ENCODE data around the gene PLA2G2C.

Gene PLA2G2C

DNA sequence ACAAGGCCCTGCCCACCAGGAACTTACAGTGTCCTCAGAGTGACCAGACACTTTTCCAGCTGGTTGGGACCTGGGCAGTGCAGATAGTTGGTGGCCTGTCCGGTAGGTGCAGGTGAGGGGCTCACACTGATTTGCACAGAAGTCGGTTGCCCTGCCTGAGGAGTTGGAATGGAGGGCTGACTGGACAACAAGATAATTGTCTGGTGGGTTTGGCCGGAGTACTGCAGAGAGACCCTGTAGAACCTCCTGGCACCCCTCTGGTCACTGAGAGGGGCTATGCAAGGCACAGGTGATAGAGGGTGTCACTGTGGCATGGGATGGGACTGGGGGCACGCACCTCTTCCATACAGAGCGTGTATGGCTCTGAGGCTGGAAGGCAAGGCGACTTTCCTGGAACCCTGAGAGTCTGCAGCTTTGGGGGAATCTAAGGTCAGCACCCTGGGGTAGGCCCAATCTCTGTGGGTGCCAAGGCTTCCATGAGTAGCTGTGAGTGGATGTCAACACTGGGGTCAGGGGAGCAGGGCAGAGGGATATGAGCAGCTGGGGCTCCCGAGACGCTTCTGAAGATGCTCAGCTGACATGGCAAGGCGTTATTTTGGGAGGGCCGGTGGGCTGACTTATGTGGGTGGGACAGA is 59.4 kb downstream of the PLA2G2C start:
- no peak overlapping the region for H3K27ac ChIP-seq
- TF ChIP-seq ZFX (IDR thresholded peaks at IDR 0.05; ENCODE audit: borderline replicate concordance) = no peak
- TF ChIP-seq, protein P1, sequence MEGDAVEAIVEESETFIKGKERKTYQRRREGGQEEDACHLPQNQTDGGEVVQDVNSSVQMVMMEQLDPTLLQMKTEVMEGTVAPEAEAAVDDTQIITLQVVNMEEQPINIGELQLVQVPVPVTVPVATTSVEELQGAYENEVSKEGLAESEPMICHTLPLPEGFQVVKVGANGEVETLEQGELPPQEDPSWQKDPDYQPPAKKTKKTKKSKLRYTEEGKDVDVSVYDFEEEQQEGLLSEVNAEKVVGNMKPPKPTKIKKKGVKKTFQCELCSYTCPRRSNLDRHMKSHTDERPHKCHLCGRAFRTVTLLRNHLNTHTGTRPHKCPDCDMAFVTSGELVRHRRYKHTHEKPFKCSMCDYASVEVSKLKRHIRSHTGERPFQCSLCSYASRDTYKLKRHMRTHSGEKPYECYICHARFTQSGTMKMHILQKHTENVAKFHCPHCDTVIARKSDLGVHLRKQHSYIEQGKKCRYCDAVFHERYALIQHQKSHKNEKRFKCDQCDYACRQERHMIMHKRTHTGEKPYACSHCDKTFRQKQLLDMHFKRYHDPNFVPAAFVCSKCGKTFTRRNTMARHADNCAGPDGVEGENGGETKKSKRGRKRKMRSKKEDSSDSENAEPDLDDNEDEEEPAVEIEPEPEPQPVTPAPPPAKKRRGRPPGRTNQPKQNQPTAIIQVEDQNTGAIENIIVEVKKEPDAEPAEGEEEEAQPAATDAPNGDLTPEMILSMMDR (IDR thresholded peaks at IDR 0.05) = no peak

DNA sequence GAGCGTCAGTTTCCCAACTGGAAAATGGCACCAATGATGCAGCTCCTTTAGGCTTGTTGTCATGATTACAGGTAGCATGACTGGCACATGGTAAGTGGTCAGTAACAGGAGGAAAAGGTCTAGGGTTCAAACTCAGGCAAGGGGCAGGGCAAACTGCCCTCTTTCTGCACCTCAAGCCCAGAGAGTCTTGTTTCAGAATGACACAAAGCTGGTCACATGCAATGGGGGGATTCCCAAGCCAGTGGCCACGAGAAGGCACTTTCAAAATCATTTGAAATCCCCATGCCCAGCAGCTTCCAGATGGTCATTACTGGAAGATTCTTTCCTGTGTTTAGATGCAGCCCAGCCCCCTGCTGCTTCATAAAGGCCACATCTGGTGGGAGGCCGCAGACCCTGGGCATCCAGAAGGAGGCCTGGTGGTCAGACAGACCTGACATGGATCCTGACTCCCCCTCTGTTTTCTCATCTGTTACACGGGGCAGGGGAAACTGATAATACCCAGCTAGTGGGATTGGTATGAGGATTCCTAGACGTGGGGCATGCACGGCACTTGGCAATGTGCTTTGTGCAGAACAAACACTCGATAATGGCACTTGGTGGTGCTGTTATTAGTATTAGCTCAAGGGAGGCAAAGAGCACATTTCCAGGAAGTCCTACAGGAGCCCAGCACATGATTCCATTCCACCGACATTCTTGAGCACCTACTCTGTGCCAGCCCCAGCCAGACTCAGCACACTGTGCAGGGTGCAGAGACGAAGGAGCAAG is 60.1 kb downstream of the PLA2G2C start:
- no peak for TF ChIP-seq ZFX (IDR thresholded peaks at IDR 0.05; ENCODE audit: borderline replicate concordance)
- TF ChIP-seq, protein P1 (IDR thresholded peaks at IDR 0.05) = no peak
- no peak overlapping the region for H3K27ac ChIP-seq

DNA sequence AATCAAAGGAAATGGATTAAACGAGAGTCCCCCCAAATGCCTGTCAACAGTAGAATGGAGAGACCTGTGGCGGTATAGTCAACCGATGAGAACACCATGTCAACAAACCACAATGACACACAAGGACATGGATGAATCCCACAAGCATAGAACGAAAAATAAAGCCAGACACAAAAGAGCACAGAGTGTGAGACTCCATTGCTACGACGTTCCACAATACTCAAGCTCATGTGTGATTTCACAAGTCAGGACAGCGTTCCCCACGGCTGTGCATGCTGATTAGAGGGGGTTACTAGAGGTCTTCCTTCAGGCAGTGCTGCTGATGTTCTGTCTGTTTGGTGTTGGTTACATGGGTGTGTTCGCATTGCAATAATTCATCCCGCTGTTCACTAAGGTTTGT is 61.2 kb downstream of the PLA2G2C start:
- H3K27ac ChIP-seq = no peak overlapping the region
- no peak for TF ChIP-seq ZFX (IDR thresholded peaks at IDR 0.05; ENCODE audit: borderline replicate concordance)

DNA sequence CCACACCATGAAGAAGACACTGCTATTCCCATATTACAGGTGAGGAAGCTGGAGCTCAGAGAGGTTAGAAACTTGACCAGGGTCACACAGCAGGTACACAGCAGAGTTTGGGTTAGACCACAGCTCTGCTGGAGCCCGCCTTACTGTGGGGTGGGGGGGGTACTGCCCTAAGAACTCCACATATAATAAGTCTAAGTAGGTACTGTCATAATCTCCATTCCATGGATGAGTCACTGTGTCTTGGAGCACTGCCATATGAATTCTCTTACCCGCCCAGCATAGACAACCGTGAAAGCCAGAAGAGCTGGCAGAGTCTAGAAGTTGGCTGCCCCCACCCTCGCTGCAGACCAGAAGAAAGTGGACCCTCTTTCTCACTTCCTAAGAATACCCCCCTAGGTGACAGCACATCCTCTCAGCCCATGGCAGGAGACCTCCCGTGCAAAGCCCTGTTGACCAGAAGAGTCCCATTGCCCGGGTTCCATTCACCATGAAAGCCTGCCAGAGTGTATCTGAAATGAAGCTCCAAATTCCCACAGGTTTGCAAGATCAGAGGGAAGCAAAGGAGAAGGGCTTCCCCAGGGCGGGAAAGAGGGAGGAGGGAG is 61.8 kb downstream of the PLA2G2C start:
- TF ChIP-seq, protein P1 (IDR thresholded peaks at IDR 0.05) = no peak
- no peak for TF ChIP-seq ZFX (IDR thresholded peaks at IDR 0.05; ENCODE audit: borderline replicate concordance)
- H3K27ac ChIP-seq = no peak overlapping the region

DNA sequence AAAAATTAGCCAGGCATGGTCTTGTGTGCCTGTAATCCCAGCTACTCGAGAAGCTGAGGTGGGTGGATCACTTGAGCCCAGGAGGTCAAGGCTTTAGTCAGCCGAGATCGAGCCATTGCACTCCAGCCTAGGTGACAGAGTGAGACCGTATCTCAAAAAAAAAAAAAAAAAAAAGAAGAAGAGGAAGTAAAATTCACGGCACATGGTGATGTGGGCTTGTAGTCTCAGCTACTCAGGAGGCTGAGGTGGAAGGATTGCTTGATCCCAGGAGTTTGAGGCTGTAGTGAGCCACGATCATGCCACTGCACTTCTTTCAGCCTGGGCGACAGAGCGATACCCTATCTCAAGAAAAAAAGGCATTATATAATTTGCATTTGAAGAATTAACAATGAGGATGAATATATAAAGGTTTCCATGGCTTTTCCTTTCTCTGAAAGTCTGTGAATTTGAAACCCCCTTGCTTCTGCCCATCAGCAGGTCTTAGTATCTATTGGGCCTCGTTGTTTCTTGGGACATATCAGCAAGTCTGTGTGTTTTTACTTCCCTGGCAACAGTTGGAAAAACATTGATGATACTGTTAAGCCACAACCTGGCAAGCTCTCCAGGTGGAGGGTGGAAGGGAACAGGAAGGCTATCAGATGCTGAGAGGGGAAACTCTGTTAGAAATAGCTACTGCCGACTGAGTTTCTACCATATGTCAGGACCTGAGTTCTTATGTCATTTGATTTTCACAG is 62.4 kb downstream of the PLA2G2C start:
- TF ChIP-seq ZFX (IDR thresholded peaks at IDR 0.05; ENCODE audit: borderline replicate concordance) = no peak
- TF ChIP-seq, protein P1 (IDR thresholded peaks at IDR 0.05) = no peak
- no peak overlapping the region for H3K27ac ChIP-seq

DNA sequence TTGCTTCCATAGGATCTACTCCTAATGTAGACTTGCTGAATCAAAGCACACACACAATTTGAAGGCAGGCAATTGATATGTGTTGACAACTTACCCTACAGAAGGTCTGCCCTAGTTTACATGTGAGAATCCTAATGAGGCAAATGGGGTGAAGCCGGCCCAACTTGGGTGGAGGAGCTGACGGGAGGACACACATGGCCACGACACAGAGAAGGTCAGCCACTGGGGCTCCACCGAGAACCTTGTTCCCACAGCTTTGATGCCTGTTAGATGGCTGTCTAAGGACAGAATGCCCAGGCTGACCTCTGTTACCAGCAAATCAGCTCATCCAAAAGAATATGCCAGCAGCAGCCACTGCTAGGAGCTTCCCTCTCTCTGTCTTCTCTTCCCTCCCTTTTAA is 65.5 kb downstream of the PLA2G2C start:
- TF ChIP-seq, protein P1 (IDR thresholded peaks at IDR 0.05) = no peak
- no peak for TF ChIP-seq ZFX (IDR thresholded peaks at IDR 0.05; ENCODE audit: borderline replicate concordance)
- H3K27ac ChIP-seq = no peak overlapping the region

DNA sequence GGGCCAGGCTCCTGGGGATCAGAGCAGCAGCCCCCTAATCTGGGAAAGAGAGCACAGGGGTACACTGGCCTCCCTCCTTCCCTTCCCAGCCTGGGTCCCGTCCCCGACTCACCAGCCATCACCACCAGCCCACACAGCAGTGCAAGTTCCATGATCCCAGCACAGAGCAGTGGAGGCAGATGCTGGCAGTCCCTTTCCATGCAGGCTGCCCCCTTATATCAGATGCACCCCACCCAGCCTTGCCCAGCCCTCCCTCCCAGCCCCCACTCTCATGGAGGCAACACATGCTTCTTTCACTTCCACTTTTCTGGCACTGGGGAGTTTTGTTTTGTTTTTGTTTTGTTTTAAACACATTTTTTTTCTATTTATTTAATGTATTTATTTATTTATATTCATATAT is 67.0 kb downstream of the PLA2G2C start, which contains the start of gene PLA2G2D:
PLA2G2D (minus strand) TSS at position 190 of the 400 bp plus-strand sequence; CDS start at position 152, 38 bp downstream.
- TF ChIP-seq ZFX (IDR thresholded peaks at IDR 0.05; ENCODE audit: borderline replicate concordance) = no peak
- TF ChIP-seq, protein P1 (IDR thresholded peaks at IDR 0.05) = no peak
- no peak within 1 kb of the TSS for H3K27ac ChIP-seq
